Right lobe of liver (tissue), 4 donors: ENCODE results near the gene PTPRM.

Source experiments
- CTCF ChIP-seq, 4 donors: fragments of 200-600 bp in 3 of 4; fragments of 450-650 bp in 1 of 4; IDR thresholded peaks; one replicate each; pipeline versions ENCODE4 v1.5.1 to v1.8.0; 2016 to 2022; ENCODE audit warnings: antibody characterized with exemption in 4 of 4, mild to moderate bottlenecking in 2 of 4
- POLR2A ChIP-seq: fragments of 450-650 bp; IDR thresholded peaks from one replicate; pipeline ENCODE4 v1.6.1; 2017; ENCODE audit warnings: antibody characterized with exemption, mild to moderate bottlenecking
- donor health status: DM: no; HTN: no; CAD: no.
- donor health status: DM: no; HTN: no; CAD: no.
- donor health status: DM: no; HTN: yes; CAD: no.

- TF ChIP-seq POLR2A, result no peak
- TF ChIP-seq CTCF (IDR thresholded peaks at IDR 0.05), result no peak
Observed at GRCh38 chr18:7896805-7897518, 329.8 kb downstream of the PTPRM start.
